WTC11 (cell line): ENCODE data around the gene CREB3. TPM values are rescaled to one million over a fixed set of nuclear protein-coding genes. Genes with fewer than 3 reads are reported as not detected.

ENCODE experiments used
- ATAC-seq: fragments of 200-7000 bp; cut with Tn5 transposase; 2 replicates; pipeline ENCODE4 v1.10.0; 2021; ENCODE audit warnings: mild to moderate bottlenecking, moderate library complexity
- CTCF ChIA-PET: fragments of 300-600 bp; sonication (Branson Sonifier 250); formaldehyde crosslinking; loops from one replicate; lab custom pipeline; 2021; ENCODE audit warnings: antibody characterized with exemption; lab: Charles Lee
- POLR2A ChIA-PET: fragments of 350-600 bp; sonication (Branson Sonifier 250); formaldehyde crosslinking; loops from one replicate; lab custom pipeline; 2021; ENCODE audit warnings: antibody characterized with exemption; lab: Charles Lee
- DNase-seq: peaks from one replicate; pipeline ENCODE4 v3.0.0; 2021; ENCODE audit warnings: low spot score
- H3K27ac Mint-ChIP-seq: 2 replicates; pipeline ENCODE4 v1.8.0; 2021; ENCODE audit warnings: mixed read lengths
- H3K27me3 Mint-ChIP-seq: 2 replicates; pipeline ENCODE4 v1.8.0; 2021; ENCODE audit warnings: low read depth, mild to moderate bottlenecking, moderate library complexity, mixed read lengths
- H3K36me3 Mint-ChIP-seq: 2 replicates; pipeline ENCODE4 v1.8.0; 2021; ENCODE audit warnings: mixed read lengths
- H3K4me1 Mint-ChIP-seq: 2 replicates; pipeline ENCODE4 v1.8.0; 2022; ENCODE audit warnings: mixed read lengths
- H3K4me3 Mint-ChIP-seq: 2 replicates; pipeline ENCODE4 v1.8.0; 2021; ENCODE audit warnings: mild to moderate bottlenecking, moderate library complexity, mixed read lengths
- H3K9me3 Mint-ChIP-seq: 2 replicates; pipeline ENCODE4 v1.8.0; 2021; ENCODE audit warnings: mixed read lengths
- ATF1 ChIP-seq: sonication (generic); formaldehyde crosslinking; IDR thresholded peaks from 2 replicates; pipeline ENCODE4 v1.8.1; 2023; ENCODE audit warnings: mild to moderate bottlenecking, moderate library complexity, missing genetic modification reagents
- ETV6 ChIP-seq: sonication (generic); formaldehyde crosslinking; IDR thresholded peaks from 2 replicates; pipeline ENCODE4 v1.8.1; 2022; ENCODE audit warnings: mild to moderate bottlenecking, missing genetic modification reagents
- NFE2L1 ChIP-seq: sonication (generic); formaldehyde crosslinking; IDR thresholded peaks from 2 replicates; pipeline ENCODE4 v1.8.1; 2023; ENCODE audit warnings: missing genetic modification reagents
- NR1H2 ChIP-seq: sonication (generic); formaldehyde crosslinking; IDR thresholded peaks from 2 replicates; pipeline ENCODE4 v1.9.0; 2021; ENCODE audit warnings: mild to moderate bottlenecking, moderate library complexity, missing genetic modification reagents
- SP1 ChIP-seq: sonication (generic); formaldehyde crosslinking; conservative IDR thresholded peaks from 2 replicates; pipeline ENCODE4 v1.8.1; 2022; ENCODE audit warnings: missing genetic modification reagents
- TEAD4 ChIP-seq: sonication (generic); formaldehyde crosslinking; IDR thresholded peaks from 2 replicates; pipeline ENCODE4 v1.8.0; 2022; ENCODE audit warnings: mild to moderate bottlenecking, missing genetic modification reagents
- total RNA-seq: library from RNA; stranded (reverse); gene quantifications from 3 replicates; pipeline ENCODE4 v1.2.3, GENCODE V29; 2021
- TF ChIP-seq, protein P1 (sequence below): sonication (generic); formaldehyde crosslinking; IDR thresholded peaks from 2 replicates; pipeline ENCODE4 v1.8.1; 2022; ENCODE audit warnings: low read depth, mild to moderate bottlenecking, moderate library complexity, missing genetic modification reagents, borderline replicate concordance
- TF ChIP-seq, protein P2 (sequence below): sonication (generic); formaldehyde crosslinking; IDR thresholded peaks from 2 replicates; pipeline ENCODE4 v1.8.0; 2023; ENCODE audit warnings: mild to moderate bottlenecking, missing genetic modification reagents
- TF ChIP-seq, protein P3 (sequence below): sonication (generic); formaldehyde crosslinking; IDR thresholded peaks from 2 replicates; pipeline ENCODE4 v1.8.0; 2022; ENCODE audit warnings: mild to moderate bottlenecking, missing genetic modification reagents
- TF ChIP-seq, protein P4 (sequence below): sonication (generic); formaldehyde crosslinking; IDR thresholded peaks from 2 replicates; pipeline ENCODE4 v1.8.1; 2022; ENCODE audit warnings: low read depth, missing genetic modification reagents, borderline replicate concordance
- TF ChIP-seq, protein P5 (sequence below): sonication (generic); formaldehyde crosslinking; IDR thresholded peaks from 2 replicates; pipeline ENCODE4 v1.8.0; 2023; ENCODE audit warnings: missing genetic modification reagents, mild to moderate bottlenecking, borderline replicate concordance
- TF ChIP-seq, protein P6 (sequence below): fragments of 250-450 bp; sonication (Bioruptor Pico); IDR thresholded peaks from 2 replicates; pipeline ENCODE4 v1.8.0; 2021; ENCODE audit warnings: mild to moderate bottlenecking

CREB3 gene
- total RNA-seq, 1 experiment from 2014 or later: 21.4 TPM

DNA sequence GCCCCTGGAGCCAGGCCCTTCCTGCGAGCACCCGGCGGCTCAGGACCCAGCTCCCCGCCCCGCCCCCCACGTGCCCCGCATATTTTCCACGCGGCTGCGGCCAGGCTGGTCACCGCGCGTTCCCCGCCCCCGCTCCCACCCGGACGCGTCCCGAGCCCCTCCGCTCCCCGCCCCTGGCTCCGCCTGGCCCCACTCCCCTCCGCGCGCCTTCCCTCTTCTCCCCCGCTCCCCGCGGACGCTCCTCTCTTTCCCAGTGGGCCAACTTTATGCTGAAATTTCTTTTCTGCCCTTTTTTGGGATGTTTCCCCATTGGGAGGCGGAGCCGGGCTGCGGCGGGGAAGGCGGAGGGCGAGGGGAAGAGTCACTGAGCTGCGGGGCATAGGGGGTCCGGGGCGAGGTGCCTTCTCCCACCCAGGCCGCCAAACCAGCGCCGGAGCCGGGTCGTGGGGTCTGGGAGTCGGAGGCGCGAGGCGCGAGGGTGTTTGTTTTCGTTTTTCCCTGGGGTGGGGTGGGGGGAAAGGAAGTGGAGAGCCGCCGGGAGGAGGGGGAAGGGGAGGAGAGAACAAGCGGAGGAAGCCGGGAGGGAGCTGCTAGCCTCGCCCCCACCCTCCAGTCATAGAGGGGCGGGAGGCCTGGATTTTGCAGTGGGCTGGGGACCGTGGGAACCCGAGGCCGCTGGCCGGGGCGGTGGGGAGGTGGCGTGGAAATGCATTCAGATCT, 41.7 kb upstream of the CREB3 start:
- H3K27me3 Mint-ChIP-seq: no peaks in the 10 kb centered on the region
- DNase-seq (peak; percentile 64), ATAC-seq (peak; percentile 40)
- ChIA-PET CTCF (interaction anchor here (0.7 to 6.8 kb wide), 17 partner anchors 15 to 99 kb away, joined by 3 to 49 read pairs (median 11); partner anchors contain the start of genes ARHGEF39, CCDC107, CREB3 and RGP1), POLR2A (interaction anchor here (0.9 to 5.2 kb wide), 14 partner anchors 8 to 587 kb away, joined by 3 to 38 read pairs (median 6); partner anchors contain the start of genes ARHGEF39, CCDC107, CREB3 and RMRP)
- H3K36me3 Mint-ChIP-seq: peaks cover 8% of the 10 kb centered on the region
- no peaks in the 10 kb centered on the region for H3K9me3 Mint-ChIP-seq
- 0 out of 2 replicates have a peak, but pooled peaks have one; percentile 11 for TF ChIP-seq SP1 (CRISPR knock-in tag)
- TF ChIP-seq, protein P1, sequence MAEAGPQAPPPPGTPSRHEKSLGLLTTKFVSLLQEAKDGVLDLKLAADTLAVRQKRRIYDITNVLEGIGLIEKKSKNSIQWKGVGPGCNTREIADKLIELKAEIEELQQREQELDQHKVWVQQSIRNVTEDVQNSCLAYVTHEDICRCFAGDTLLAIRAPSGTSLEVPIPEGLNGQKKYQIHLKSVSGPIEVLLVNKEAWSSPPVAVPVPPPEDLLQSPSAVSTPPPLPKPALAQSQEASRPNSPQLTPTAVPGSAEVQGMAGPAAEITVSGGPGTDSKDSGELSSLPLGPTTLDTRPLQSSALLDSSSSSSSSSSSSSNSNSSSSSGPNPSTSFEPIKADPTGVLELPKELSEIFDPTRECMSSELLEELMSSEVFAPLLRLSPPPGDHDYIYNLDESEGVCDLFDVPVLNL (CRISPR knock-in tag): no peak
- 0 out of 2 replicates have a peak, but pooled peaks have one; percentile 11 for TF ChIP-seq ETV6 (CRISPR knock-in tag)
- no peak for TF ChIP-seq NR1H2 (CRISPR knock-in tag)
- peaks cover 23% of the 10 kb centered on the region for H3K4me1 Mint-ChIP-seq
- H3K27ac Mint-ChIP-seq: no peak overlapping the region
- H3K4me3 Mint-ChIP-seq: peak overlapping the region; percentile 91

DNA sequence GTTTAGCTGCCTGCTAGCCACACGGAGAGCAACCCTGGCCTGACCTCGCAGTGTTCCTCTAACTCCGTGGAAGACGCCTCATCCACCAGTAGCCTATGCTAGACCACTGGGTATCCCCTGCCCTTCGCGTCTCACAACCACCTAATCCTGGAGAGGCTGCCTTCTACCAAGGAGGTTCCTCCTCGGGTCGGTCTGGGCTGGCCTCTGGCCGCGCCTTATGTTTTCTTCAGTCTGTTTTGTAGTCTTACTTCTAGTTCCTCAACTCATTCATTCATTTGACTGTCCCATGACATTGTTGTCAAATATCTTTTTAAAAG, 41.2 kb upstream of the CREB3 start:
- DNase-seq: no peak

More for the DNA sequence above, 41.2 kb upstream of the CREB3 start:
- Mint-ChIP-seq H3K9me3 (no peaks in the 10 kb centered on the region), H3K27me3 (no peaks in the 10 kb centered on the region), H3K4me3 (peak overlapping the region; percentile 91), H3K27ac (0 out of 2 replicates have a peak overlapping the region, but pooled peaks have one; percentile 23), H3K36me3 (peaks cover 4% of the 10 kb centered on the region), H3K4me1 (peaks cover 23% of the 10 kb centered on the region)
- CTCF ChIA-PET: interaction anchor here (0.9 to 6.8 kb wide), 17 partner anchors 16 to 99 kb away, joined by 3 to 49 read pairs (median 11); partner anchors contain the start of genes ARHGEF39, CCDC107, CREB3 and RMRP
- peak; percentile 41 for ATAC-seq
- POLR2A ChIA-PET: interaction anchor here (1.2 to 5.2 kb wide), 12 partner anchors 8 to 588 kb away, joined by 3 to 38 read pairs (median 11); partner anchors contain the start of genes ARHGEF39, CCDC107, CREB3 and RMRP
- TF ChIP-seq, protein P2, sequence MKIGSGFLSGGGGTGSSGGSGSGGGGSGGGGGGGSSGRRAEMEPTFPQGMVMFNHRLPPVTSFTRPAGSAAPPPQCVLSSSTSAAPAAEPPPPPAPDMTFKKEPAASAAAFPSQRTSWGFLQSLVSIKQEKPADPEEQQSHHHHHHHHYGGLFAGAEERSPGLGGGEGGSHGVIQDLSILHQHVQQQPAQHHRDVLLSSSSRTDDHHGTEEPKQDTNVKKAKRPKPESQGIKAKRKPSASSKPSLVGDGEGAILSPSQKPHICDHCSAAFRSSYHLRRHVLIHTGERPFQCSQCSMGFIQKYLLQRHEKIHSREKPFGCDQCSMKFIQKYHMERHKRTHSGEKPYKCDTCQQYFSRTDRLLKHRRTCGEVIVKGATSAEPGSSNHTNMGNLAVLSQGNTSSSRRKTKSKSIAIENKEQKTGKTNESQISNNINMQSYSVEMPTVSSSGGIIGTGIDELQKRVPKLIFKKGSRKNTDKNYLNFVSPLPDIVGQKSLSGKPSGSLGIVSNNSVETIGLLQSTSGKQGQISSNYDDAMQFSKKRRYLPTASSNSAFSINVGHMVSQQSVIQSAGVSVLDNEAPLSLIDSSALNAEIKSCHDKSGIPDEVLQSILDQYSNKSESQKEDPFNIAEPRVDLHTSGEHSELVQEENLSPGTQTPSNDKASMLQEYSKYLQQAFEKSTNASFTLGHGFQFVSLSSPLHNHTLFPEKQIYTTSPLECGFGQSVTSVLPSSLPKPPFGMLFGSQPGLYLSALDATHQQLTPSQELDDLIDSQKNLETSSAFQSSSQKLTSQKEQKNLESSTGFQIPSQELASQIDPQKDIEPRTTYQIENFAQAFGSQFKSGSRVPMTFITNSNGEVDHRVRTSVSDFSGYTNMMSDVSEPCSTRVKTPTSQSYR: no peak
- TF ChIP-seq, protein P3, sequence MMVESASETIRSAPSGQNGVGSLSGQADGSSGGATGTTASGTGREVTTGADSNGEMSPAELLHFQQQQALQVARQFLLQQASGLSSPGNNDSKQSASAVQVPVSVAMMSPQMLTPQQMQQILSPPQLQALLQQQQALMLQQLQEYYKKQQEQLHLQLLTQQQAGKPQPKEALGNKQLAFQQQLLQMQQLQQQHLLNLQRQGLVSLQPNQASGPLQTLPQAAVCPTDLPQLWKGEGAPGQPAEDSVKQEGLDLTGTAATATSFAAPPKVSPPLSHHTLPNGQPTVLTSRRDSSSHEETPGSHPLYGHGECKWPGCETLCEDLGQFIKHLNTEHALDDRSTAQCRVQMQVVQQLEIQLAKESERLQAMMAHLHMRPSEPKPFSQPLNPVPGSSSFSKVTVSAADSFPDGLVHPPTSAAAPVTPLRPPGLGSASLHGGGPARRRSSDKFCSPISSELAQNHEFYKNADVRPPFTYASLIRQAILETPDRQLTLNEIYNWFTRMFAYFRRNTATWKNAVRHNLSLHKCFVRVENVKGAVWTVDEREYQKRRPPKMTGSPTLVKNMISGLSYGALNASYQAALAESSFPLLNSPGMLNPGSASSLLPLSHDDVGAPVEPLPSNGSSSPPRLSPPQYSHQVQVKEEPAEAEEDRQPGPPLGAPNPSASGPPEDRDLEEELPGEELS (CRISPR knock-in tag): no peak
- no peak for TF ChIP-seq NFE2L1
- no peak for TF ChIP-seq TEAD4
- TF ChIP-seq ATF1 (CRISPR knock-in tag): no peak
- TF ChIP-seq, protein P4, sequence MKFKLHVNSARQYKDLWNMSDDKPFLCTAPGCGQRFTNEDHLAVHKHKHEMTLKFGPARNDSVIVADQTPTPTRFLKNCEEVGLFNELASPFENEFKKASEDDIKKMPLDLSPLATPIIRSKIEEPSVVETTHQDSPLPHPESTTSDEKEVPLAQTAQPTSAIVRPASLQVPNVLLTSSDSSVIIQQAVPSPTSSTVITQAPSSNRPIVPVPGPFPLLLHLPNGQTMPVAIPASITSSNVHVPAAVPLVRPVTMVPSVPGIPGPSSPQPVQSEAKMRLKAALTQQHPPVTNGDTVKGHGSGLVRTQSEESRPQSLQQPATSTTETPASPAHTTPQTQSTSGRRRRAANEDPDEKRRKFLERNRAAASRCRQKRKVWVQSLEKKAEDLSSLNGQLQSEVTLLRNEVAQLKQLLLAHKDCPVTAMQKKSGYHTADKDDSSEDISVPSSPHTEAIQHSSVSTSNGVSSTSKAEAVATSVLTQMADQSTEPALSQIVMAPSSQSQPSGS (CRISPR knock-in tag): no peak
- TF ChIP-seq, protein P5, sequence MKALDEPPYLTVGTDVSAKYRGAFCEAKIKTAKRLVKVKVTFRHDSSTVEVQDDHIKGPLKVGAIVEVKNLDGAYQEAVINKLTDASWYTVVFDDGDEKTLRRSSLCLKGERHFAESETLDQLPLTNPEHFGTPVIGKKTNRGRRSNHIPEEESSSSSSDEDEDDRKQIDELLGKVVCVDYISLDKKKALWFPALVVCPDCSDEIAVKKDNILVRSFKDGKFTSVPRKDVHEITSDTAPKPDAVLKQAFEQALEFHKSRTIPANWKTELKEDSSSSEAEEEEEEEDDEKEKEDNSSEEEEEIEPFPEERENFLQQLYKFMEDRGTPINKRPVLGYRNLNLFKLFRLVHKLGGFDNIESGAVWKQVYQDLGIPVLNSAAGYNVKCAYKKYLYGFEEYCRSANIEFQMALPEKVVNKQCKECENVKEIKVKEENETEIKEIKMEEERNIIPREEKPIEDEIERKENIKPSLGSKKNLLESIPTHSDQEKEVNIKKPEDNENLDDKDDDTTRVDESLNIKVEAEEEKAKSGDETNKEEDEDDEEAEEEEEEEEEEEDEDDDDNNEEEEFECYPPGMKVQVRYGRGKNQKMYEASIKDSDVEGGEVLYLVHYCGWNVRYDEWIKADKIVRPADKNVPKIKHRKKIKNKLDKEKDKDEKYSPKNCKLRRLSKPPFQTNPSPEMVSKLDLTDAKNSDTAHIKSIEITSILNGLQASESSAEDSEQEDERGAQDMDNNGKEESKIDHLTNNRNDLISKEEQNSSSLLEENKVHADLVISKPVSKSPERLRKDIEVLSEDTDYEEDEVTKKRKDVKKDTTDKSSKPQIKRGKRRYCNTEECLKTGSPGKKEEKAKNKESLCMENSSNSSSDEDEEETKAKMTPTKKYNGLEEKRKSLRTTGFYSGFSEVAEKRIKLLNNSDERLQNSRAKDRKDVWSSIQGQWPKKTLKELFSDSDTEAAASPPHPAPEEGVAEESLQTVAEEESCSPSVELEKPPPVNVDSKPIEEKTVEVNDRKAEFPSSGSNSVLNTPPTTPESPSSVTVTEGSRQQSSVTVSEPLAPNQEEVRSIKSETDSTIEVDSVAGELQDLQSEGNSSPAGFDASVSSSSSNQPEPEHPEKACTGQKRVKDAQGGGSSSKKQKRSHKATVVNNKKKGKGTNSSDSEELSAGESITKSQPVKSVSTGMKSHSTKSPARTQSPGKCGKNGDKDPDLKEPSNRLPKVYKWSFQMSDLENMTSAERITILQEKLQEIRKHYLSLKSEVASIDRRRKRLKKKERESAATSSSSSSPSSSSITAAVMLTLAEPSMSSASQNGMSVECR (CRISPR knock-in tag): no peak
- TF ChIP-seq, protein P6, sequence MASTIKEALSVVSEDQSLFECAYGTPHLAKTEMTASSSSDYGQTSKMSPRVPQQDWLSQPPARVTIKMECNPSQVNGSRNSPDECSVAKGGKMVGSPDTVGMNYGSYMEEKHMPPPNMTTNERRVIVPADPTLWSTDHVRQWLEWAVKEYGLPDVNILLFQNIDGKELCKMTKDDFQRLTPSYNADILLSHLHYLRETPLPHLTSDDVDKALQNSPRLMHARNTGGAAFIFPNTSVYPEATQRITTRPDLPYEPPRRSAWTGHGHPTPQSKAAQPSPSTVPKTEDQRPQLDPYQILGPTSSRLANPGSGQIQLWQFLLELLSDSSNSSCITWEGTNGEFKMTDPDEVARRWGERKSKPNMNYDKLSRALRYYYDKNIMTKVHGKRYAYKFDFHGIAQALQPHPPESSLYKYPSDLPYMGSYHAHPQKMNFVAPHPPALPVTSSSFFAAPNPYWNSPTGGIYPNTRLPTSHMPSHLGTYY (CRISPR knock-in tag): no peak
